ENCODE measurements around the gene ZC3H10.

The ZC3H10 gene

DNA sequence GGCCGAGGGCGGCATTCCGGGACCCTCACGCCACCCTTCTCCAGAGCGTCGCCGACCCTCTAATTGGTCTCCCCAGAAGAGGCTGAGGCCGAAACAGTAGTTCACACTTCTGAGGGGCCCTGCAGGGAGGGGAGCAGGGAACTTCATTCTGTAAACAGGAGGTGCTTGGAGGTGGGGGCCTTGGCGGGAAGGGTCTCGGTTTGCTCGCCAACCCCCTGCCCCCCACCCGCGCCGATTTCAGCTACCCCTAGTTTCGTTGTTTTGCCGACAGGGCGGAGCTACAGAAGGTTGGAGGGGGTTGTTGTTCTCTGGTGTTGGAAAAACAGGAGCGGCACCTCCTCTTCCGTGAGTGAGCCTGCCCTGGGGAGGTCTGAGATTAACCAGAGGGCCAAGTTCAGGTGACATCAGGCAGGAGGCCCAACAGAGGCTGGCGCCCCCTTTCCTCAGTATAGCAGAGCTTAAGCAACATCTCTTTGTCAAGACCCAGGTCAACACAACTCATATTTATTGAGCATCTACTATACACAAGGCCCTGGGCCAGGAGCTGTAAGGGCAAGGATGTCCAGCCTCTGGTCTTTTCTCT is 37.4 kb upstream of the ZC3H10 start:
- TF ChIP-seq TAF1 (IDR thresholded peaks at IDR 0.05; ENCODE audit: low read depth) (no peak), TEAD4 (IDR thresholded peaks at IDR 0.05) (no peak), CEBPB (IDR thresholded peaks at IDR 0.05) (no peak), REST (IDR thresholded peaks at IDR 0.05; ENCODE audit: low read depth) (no peak), FOXM1 (IDR thresholded peaks at IDR 0.05; ENCODE audit: borderline replicate concordance, low read depth) (no peak), USF1 (IDR thresholded peaks at IDR 0.05) (no peak), RAD21 (IDR thresholded peaks at IDR 0.05; ENCODE audit: low read depth) (no peak), ZBTB7A (IDR thresholded peaks at IDR 0.05; ENCODE audit: low read depth) (no peak; the same call in 1 of the 2 replicates)

GRCh38 chr12:56081393-56082347 is 36.4 kb upstream of the ZC3H10 start:
- TF ChIP-seq CREB1 (IDR thresholded peaks at IDR 0.05; ENCODE audit: low read depth) (no peak), EGR1 (IDR thresholded peaks at IDR 0.05) (no peak), EP300 (IDR thresholded peaks at IDR 0.05; ENCODE audit: borderline replicate concordance) (no peak), USF1 (IDR thresholded peaks at IDR 0.05) (no peak), RAD21 (IDR thresholded peaks at IDR 0.05; ENCODE audit: low read depth) (no peak), ZBTB7A (IDR thresholded peaks at IDR 0.05; ENCODE audit: low read depth) (no peak), REST (IDR thresholded peaks at IDR 0.05; ENCODE audit: low read depth) (no peak), CEBPB (IDR thresholded peaks at IDR 0.05) (no peak), TEAD4 (IDR thresholded peaks at IDR 0.05) (no peak), TAF1 (IDR thresholded peaks at IDR 0.05; ENCODE audit: low read depth) (no peak), TCF12 (IDR thresholded peaks at IDR 0.05; ENCODE audit: low read depth) (no peak), YY1 (IDR thresholded peaks at IDR 0.05; ENCODE audit: low read depth) (no peak), NFIC (IDR thresholded peaks at IDR 0.05) (no peak)

DNA sequence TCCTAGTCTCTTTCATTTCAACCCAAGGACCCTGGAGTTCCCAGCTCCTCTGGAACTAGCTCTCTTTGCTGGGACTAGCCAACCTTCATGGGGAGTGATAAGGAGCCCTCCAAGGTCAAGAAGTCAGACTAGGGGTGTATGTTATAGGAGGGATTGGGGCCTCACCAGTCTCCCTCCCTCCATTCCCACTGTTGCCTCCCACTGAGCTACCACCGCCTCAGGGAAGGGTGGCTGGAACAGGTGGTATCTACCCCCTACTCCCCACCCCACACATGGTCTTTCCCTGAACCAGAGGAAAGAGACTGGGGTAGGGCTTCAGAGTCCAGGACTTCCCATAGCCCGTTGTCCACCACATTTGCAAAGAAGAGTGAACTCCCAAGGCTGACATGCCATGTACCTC is 35.7 kb upstream of the ZC3H10 start:
- TF ChIP-seq FOXM1 (IDR thresholded peaks at IDR 0.05; ENCODE audit: borderline replicate concordance, low read depth) (no peak), CEBPB (IDR thresholded peaks at IDR 0.05) (no peak), MAX (IDR thresholded peaks at IDR 0.05) (no peak), NFIC (IDR thresholded peaks at IDR 0.05) (no peak), CREB1 (IDR thresholded peaks at IDR 0.05; ENCODE audit: low read depth) (no peak), TAF1 (IDR thresholded peaks at IDR 0.05; ENCODE audit: low read depth) (no peak), REST (IDR thresholded peaks at IDR 0.05; ENCODE audit: low read depth) (no peak), YY1 (IDR thresholded peaks at IDR 0.05; ENCODE audit: low read depth) (no peak), USF1 (IDR thresholded peaks at IDR 0.05) (no peak), EP300 (IDR thresholded peaks at IDR 0.05; ENCODE audit: borderline replicate concordance) (no peak), EGR1 (IDR thresholded peaks at IDR 0.05) (no peak), TEAD4 (IDR thresholded peaks at IDR 0.05) (no peak), ZBTB7A (IDR thresholded peaks at IDR 0.05; ENCODE audit: low read depth) (no peak), TCF12 (IDR thresholded peaks at IDR 0.05; ENCODE audit: low read depth) (no peak), RAD21 (IDR thresholded peaks at IDR 0.05; ENCODE audit: low read depth) (no peak)
